Epithelial cell of proximal tubule (primary cell): ENCODE measurements around the gene ATAD5. TPM values are rescaled to one million over a fixed set of nuclear protein-coding genes. Genes with fewer than 3 reads are reported as not detected.
A peak's percentile ranks its signal among the peaks of the same experiment; 100 is the strongest.

Experiments used
- DNase-seq: peaks from one replicate; pipeline ENCODE4 v3.0.0-alpha.2; 2011; ENCODE audit warnings: low read depth
- H3K4me3 ChIP-seq: 2 replicates; pipeline ENCODE4 v1.5.1; 2011; ENCODE audit warnings: low read depth, mild to moderate bottlenecking, low read length
- total RNA-seq: library from RNA; depleted of rRNA; stranded (reverse); fragments of >200 nt; gene quantifications from 2 replicates; pipeline ENCODE4 v1.2.3, GENCODE V29; 2015
- TF ChIP-seq, protein P1 (sequence below): conservative IDR thresholded peaks from 2 replicates; pipeline ENCODE4 v1.5.1; 2012; ENCODE audit warnings: low read depth, mild to moderate bottlenecking, low read length

ATAD5 gene
- total RNA-seq, 1 donor from 2014 or later, result 8.4 TPM

DNA sequence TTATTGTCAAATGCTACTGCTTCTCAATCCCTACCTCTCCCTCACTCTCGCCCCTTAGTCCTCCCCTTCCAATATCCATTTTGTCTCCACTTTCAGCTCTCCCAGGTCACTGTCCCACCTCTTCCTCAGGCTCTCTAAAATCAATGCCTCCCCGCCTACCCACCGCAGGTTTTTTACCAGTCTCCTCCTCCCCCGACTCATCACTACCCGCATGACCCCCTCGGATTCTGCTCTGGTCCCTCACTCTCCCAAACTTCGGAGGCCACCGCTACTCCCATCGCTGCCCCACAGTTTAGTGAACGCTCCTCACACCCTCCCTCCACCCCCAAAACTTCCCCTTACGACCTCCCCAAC, 7.8 kb upstream of the ATAD5 start:
- peak overlapping the region; percentile 95 for H3K4me3 ChIP-seq
- TF ChIP-seq, protein P1, sequence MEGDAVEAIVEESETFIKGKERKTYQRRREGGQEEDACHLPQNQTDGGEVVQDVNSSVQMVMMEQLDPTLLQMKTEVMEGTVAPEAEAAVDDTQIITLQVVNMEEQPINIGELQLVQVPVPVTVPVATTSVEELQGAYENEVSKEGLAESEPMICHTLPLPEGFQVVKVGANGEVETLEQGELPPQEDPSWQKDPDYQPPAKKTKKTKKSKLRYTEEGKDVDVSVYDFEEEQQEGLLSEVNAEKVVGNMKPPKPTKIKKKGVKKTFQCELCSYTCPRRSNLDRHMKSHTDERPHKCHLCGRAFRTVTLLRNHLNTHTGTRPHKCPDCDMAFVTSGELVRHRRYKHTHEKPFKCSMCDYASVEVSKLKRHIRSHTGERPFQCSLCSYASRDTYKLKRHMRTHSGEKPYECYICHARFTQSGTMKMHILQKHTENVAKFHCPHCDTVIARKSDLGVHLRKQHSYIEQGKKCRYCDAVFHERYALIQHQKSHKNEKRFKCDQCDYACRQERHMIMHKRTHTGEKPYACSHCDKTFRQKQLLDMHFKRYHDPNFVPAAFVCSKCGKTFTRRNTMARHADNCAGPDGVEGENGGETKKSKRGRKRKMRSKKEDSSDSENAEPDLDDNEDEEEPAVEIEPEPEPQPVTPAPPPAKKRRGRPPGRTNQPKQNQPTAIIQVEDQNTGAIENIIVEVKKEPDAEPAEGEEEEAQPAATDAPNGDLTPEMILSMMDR, result no peak
- DNase-seq, result no peak

DNA sequence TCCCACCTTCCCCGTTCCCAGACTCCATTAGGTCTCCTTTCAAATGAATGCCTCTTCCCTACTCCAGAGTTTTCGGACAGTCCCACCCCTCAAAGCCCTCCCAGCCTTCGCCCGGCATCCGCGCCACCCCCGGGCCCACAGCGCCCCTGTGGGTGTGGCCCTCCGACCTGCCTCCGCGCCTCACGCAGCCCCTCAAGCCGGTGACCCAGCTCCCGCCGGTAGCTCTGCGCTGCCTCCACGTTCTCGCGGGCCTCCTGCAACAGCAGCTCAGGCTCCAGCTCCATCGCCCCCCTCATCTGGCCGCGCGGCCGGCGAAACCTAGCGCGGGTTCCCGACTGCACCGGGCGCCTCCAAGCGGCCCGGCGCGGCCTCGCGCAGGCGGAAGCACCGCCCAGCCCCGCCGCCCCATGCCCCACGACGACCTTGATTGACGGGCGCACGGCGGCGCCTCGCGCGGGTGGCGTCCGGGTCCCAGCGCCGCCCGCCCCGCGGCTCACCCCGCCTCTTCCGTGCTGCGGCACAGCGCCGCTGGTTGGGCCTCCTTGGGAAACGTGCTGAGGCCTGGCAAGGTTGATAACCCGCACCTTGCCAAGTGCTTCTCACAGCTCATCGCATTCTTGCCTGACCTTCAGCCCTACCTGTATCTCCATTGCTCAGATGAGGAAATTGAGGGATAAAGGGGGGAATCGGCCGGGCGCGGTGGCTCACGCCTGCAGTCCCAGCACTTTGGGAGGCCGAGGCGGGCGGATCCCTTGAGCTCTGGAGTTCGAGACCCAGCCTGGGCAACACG, 7.2 kb upstream of the ATAD5 start, which contains the start of gene CRLF3:
CRLF3 (minus strand) TSS at position 337 of the 790 bp plus-strand sequence; CDS start at position 296, 41 bp downstream.
- DNase-seq, result no peak
- H3K4me3 ChIP-seq, result peak within 1 kb of the TSS; percentile 95
- TF ChIP-seq, protein P1, result peak; percentile 41

DNA sequence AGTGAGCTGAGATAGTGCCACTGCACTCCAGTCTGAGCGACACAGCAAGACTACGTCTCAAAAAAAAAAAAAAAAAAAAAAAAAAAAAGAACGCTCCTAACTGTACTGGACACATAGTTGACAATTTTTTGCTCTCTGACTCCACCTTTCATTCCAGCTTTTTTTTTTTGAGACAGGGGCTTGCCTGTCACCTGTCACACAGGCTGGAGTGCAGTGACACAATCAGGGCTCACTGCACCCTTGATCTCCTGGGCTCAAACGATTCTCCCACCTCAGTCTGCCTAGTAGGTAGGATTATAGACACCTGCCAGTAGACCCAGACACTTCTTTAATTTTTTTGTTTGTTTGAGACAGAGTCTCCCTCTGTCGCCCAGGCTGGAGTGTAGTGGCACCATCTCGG, 4.7 kb upstream of the ATAD5 start:
- H3K4me3 ChIP-seq, result no peak overlapping the region
- TF ChIP-seq, protein P1, result no peak
- DNase-seq, result no peak

DNA sequence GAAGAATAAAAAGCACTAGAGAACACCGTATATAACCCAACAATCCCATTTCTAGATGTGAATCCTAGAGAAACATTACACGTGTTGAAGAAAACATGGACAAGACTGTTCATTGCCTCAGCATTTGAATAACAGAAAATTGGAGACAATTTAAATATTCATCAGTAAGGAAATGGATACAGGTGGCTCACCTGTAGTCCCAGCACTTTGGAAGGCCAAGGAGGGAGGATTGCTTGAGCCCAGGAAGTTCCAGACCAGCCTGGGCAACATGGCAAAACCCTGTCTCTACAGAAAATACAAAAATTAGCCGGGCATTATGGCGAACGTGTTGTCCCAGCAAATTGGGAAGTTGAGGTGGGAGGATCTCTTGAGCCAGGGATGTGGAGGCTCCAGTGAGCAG, 2.7 kb upstream of the ATAD5 start:
- TF ChIP-seq, protein P1, result no peak
- no peak for DNase-seq
- no peak overlapping the region for H3K4me3 ChIP-seq

DNA sequence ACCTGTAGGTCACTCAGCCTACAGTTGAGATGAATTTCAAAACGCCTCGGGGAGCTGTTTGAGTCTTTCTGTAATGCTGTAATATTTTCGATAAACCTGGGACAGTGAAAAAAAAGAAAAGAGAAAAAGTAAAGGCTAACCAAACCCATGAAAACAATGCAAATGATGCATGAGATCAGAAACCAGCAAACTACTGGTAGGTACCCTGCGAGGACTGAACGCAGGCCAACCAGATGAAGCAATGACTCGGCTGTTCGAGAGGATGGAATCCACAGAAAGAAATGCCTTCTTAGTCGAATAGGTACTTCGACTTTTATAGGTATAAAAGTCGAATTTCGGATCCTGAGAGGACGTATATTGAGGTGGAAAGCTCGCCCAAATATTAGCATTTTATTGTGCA, 509 bp upstream of the ATAD5 start:
- DNase-seq, result no peak
- peak overlapping the region; percentile 98 for H3K4me3 ChIP-seq
- TF ChIP-seq, protein P1, result no peak

DNA sequence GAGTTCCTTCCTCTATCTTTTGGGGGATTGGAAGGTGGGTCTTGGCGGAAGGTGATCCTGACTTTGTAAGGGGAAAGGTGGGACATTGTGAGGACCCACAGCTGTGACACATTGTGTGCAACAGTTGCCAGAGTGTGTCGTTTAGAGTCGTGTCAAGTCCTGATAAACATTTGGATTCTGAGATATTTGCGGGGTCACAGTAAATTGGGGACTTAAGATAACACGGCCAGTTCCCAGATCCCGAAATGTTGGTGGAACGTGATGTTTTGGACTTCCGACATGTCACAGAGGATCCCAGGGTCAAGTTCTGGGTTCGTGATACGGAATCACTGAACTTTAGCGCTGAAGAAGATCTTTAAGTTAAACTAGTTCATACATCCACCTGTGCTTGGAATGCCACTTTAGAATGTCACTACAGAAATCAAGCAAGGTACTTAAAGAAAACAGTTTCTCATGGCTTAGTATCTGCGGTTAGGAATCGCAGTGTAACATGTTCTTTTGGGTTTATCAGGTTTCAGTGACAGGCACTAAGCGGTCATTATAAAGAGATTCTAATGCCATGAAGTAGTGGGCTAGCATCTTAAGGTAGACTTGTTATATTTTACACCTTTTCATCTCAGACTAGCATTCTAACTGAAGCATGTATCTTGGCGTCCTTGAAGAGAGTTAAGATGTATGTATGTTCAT, 815 bp downstream of the ATAD5 start:
- TF ChIP-seq, protein P1, result no peak
- DNase-seq, result no peak
- peak overlapping the region; percentile 98 for H3K4me3 ChIP-seq
